HG03457 (cell line): ENCODE data around the gene SLC35E4.

Experiments
- ATAC-seq: cut with Tn5 transposase; IDR thresholded peaks from one replicate; pipeline ENCODE4 v1.9.1; 2021; ENCODE audit warnings: moderate number of reproducible peaks; ENCODE audit not compliant: unreplicated experiment

SLC35E4 gene

GRCh38 chr22:30685178-30685577, 49.6 kb downstream of the SLC35E4 start:
- no peak for ATAC-seq

DNA sequence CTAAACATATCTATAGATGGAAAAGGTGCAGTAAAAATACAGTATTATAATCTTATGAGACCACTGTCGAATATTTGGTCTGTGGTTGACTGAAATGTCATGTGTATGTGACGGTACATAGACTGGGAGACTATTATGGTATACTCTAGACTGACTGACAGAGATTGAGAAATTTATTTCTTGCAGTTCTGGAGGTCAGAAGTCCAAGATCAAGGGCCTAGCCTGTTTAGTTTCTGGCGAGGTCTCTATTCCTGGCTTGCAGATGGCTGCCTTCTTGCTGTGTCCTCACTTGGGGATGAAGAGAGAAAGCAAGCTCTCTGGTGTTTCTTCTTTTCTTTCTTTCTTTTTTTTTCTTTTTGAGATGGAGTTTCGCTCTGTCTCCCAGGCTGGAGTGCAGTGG, 51.8 kb downstream of the SLC35E4 start:
- ATAC-seq = no peak

DNA sequence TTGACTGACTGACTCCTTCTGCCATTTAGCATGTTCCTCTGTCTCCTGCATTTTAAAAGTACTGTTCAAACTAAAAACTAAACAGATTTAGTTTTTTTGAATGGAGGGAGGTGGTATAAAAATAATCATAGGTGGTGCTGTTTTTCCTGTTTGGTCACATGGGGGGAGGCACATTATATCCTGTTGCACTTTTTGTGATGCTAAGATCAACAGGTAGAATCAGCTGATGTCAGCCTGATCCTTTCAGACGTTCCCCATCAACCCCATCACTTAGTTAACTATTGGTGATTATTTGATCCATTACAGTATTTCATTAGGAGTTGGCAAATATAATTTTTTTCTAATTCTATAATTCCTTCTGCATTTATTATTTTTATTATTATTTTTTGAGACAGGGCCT, 54.0 kb downstream of the SLC35E4 start:
- ATAC-seq = no peak

DNA sequence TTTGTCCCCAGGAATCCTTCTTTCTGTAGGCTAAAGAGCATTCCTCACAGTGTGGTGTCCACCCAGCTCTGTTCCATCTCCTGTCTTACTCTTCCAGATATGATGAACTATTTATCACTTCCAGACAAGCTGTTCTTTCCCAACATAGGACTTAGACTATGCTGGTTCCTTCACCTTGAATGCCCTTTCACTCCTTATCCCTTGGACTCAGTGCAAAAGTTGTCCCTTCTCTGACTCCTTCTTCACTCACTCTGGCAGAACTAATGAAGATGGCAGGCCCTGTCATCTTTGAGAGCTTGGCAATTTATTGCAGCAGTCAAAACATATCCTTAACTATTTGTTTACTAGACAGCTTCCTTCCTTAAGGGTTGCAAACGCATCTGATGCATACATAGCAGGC, 55.6 kb downstream of the SLC35E4 start:
- ATAC-seq = no peak

DNA sequence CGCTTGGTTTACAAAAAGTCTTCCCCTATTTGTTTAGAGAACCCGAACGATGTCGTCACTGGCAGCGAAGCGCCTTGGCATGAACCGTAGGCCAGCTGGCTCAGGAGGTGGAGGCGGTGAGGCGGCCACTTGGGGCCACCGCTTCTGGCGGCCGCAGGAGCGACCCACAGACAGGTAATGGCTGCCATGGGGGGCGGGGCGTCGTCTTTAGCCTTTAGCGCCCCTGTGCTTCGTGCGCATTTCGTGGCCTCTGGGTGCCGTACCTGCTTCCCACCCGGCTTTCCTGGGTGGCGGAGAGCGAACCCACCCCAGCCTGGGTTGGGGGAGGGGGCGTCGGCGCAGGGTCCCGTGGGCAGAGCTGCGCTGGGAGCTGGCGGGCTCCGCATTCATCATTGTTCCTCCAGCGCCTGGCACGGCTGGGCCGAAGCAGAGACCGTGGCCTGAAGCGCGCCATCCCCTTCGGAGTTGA, 58.6 kb downstream of the SLC35E4 start:
- ATAC-seq = no peak

- no peak for ATAC-seq
Measured at GRCh38 chr22:30694640-30695350, 59.2 kb downstream of the SLC35E4 start, which contains the start of gene OSBP2. OSBP2 (plus strand) TSS chr22:30694874; CDS start chr22:30694910, 36 bp downstream.

GRCh38 chr22:30695351-30695851, 59.8 kb downstream of the SLC35E4 start:
- ATAC-seq = no peak

GRCh38 chr22:30695871-30696655, 60.5 kb downstream of the SLC35E4 start:
- no peak for ATAC-seq
